ENCODE measurements around the gene TIMMDC1.

Gene TIMMDC1

DNA sequence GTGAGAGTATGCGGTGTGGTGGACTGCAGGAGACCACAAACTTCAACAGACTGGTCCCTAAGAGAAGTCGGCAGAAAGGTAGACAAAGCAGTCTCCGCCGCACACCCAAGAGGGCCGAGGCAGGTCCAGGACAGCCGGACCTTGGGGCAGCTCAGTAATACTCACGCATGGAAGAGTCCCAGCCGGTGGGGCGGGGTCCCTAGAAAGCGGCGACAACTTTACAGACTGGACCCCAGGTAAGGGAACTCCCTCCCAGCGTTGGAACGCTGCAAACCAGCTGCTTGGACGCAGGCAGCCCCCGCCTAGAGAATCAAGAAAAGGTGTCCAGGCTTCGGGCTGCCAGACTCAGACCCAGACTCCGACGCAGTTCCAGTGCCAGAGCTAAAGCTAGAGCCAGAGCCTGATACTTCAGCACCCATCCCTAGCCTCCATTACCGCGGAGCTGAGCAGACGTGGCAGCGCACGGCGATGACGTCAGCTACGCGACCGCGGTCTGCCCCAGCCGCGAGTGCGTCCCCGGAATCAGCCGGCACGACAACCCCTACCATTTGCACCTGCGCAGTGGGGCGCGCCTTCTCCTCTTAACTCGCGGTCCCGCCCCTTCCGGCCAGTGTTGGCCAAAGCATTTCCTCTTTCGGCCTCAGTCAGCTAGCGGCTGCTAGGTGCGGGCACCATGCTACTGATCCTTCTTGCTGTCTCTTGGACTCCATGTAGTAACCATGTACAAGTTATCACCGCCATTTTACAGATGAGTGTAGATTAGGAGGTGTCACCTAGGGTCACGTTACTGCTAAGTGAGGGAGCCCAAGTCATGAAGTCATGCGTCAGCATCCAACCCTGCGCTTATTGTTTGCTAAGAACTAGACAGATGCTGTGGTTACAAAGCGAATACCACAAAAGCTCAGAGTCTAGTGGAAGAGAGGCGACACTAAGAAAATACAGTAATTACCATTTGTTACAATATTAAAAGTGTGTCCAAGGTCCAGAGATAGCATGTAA, 34.9 kb upstream of the TIMMDC1 start, which contains the start of gene TMEM39A:
TSS of gene TMEM39A (minus strand) at position 445 of the 999 bp plus-strand sequence. CDS start 1,541 bp downstream, outside the sequence.
- peak within 1 kb of the TSS; percentile 10 for H3K27ac ChIP-seq (ENCODE audit: poor library complexity, severe bottlenecking)
- H3K9me3 ChIP-seq (ENCODE audit: severe bottlenecking), result no peaks in the 10 kb centered on the region
- ATAC-seq (ENCODE audit: low read depth) (peak; percentile 97), DNase-seq (ENCODE audit: low spot score) (peak; percentile 98)
- peak within 1 kb of the TSS; percentile 79 for H3K4me3 ChIP-seq (ENCODE audit: severe bottlenecking)
- H3K4me1 ChIP-seq (ENCODE audit: insufficient read depth, poor library complexity, severe bottlenecking), result peaks cover 20% of the 10 kb centered on the region
- TF ChIP-seq, protein P1, sequence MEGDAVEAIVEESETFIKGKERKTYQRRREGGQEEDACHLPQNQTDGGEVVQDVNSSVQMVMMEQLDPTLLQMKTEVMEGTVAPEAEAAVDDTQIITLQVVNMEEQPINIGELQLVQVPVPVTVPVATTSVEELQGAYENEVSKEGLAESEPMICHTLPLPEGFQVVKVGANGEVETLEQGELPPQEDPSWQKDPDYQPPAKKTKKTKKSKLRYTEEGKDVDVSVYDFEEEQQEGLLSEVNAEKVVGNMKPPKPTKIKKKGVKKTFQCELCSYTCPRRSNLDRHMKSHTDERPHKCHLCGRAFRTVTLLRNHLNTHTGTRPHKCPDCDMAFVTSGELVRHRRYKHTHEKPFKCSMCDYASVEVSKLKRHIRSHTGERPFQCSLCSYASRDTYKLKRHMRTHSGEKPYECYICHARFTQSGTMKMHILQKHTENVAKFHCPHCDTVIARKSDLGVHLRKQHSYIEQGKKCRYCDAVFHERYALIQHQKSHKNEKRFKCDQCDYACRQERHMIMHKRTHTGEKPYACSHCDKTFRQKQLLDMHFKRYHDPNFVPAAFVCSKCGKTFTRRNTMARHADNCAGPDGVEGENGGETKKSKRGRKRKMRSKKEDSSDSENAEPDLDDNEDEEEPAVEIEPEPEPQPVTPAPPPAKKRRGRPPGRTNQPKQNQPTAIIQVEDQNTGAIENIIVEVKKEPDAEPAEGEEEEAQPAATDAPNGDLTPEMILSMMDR (IDR thresholded peaks at IDR 0.05; ENCODE audit: poor library complexity, severe bottlenecking), result no peak
- H3K36me3 ChIP-seq (ENCODE audit: low read depth), result peaks cover 38% of the 10 kb centered on the region
- no peaks in the 10 kb centered on the region for H3K27me3 ChIP-seq (ENCODE audit: insufficient read depth, poor library complexity, severe bottlenecking)

DNA sequence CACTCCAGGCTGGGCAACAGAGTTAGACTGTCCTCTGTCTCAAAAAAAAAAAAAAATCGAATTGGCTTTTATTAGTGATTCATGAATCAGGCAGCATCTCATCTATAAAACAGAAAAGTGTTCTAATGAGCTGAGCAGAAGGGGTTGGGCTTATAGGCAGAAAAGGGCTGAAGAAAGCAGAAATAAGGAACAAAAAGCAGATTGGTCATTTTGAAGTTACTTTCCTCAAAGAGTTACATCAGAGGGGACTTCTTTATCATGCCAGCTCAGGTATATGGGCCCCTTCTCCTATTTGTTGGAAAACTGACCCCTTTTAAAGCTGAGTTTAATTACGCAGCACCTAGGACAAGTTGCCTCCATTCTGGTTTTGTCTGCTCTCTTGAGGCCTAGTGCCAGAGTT, 30.3 kb upstream of the TIMMDC1 start:
- no peak overlapping the region for H3K4me3 ChIP-seq (ENCODE audit: severe bottlenecking)
- DNase-seq (ENCODE audit: low spot score) (no peak), ATAC-seq (ENCODE audit: low read depth) (no peak)
- H3K4me1 ChIP-seq (ENCODE audit: insufficient read depth, poor library complexity, severe bottlenecking), result peaks cover 4% of the 10 kb centered on the region
- TF ChIP-seq, protein P1 (IDR thresholded peaks at IDR 0.05; ENCODE audit: poor library complexity, severe bottlenecking), result no peak
- H3K27me3 ChIP-seq (ENCODE audit: insufficient read depth, poor library complexity, severe bottlenecking), result no peaks in the 10 kb centered on the region
- H3K36me3 ChIP-seq (ENCODE audit: low read depth), result peaks cover 22% of the 10 kb centered on the region
- no peaks in the 10 kb centered on the region for H3K9me3 ChIP-seq (ENCODE audit: severe bottlenecking)
- H3K27ac ChIP-seq (ENCODE audit: poor library complexity, severe bottlenecking), result no peak overlapping the region

DNA sequence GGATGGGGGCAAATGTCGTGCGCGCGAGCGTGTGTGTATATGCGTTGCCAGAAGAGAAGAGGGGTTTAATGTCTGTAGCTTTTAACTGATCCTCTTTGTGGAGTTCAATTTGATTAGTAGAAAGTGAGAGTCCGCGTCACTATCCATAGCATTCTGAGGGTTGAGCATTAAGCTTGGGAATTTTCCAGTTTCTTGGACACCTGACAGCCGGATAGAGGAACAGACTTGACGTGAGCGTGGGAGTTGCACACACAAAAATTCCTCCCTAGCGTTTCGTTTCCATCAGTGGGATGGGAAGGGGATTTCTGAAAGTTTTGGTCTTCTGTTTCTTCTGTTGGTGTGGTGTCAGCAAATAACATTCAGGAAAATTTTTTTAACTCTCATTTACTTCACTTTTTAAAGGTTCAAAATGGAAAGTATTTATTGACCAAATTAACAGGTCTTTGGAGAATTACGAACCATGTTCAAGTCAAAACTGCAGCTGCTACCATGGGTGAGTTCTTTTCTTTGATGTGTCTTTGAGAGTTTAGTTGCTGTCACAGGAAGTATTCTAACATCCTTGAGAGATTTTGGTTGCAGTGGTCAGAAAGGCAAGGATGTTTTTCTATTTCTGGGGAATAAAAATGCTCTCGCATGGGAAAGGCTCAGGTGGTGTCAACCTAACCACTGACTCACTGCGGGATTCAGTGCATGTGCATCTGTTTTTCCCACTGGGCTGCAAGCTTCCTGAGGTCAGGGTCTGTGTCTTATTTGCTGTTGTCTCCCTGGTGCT, 28.7 kb upstream of the TIMMDC1 start:
- peak overlapping the region; percentile 43 for H3K27ac ChIP-seq (ENCODE audit: poor library complexity, severe bottlenecking)
- DNase-seq (ENCODE audit: low spot score), result no peak
- no peak; the same call in 2 of the 3 replicates for ATAC-seq (ENCODE audit: low read depth)
- peaks cover 34% of the 10 kb centered on the region for H3K36me3 ChIP-seq (ENCODE audit: low read depth)
- TF ChIP-seq, protein P1 (IDR thresholded peaks at IDR 0.05; ENCODE audit: poor library complexity, severe bottlenecking), result peak; percentile 13
- H3K9me3 ChIP-seq (ENCODE audit: severe bottlenecking), result no peaks in the 10 kb centered on the region
- peak overlapping the region; percentile 95 for H3K4me3 ChIP-seq (ENCODE audit: severe bottlenecking)
- H3K27me3 ChIP-seq (ENCODE audit: insufficient read depth, poor library complexity, severe bottlenecking), result no peaks in the 10 kb centered on the region
- no peaks in the 10 kb centered on the region for H3K4me1 ChIP-seq (ENCODE audit: insufficient read depth, poor library complexity, severe bottlenecking)

DNA sequence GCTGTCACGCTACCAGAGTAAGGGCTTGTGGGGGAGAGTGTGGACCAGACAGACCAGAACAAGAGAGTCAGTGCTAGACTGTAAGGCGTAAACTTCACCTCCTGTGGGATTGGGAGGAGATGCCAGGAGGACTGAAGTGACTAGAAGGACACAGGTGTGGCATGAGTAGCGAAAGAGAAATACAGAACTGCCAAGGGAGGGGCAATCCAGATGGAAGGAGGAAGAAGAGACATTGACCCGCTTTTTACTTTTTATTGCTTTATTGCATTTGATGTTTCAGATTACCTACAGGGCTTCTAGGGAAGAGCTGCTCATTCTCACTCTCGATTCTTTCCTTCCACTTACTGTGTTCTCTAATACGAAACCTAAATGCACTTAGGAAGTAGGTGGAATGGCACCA, 27.5 kb upstream of the TIMMDC1 start:
- ATAC-seq (ENCODE audit: low read depth), result no peak
- Histone ChIP-seq H3K27me3 (ENCODE audit: insufficient read depth, poor library complexity, severe bottlenecking) (no peaks in the 10 kb centered on the region), H3K36me3 (ENCODE audit: low read depth) (peaks cover 35% of the 10 kb centered on the region), H3K4me3 (ENCODE audit: severe bottlenecking) (no peak overlapping the region), H3K4me1 (ENCODE audit: insufficient read depth, poor library complexity, severe bottlenecking) (no peaks in the 10 kb centered on the region), H3K9me3 (ENCODE audit: severe bottlenecking) (no peaks in the 10 kb centered on the region), H3K27ac (ENCODE audit: poor library complexity, severe bottlenecking) (no peak overlapping the region)
- no peak for DNase-seq (ENCODE audit: low spot score)
- TF ChIP-seq, protein P1 (IDR thresholded peaks at IDR 0.05; ENCODE audit: poor library complexity, severe bottlenecking), result no peak
